Activated CD8-positive, alpha-beta T cell treated with anti-CD3 and anti-CD28 coated beads for 36 hours (primary cell): ENCODE data around the gene MORC1. TPM values are rescaled to one million over a fixed set of nuclear protein-coding genes. Genes with fewer than 3 reads are reported as not detected.

Experiments used
- ATAC-seq: fragments of 200-7000 bp; cut with Tn5 transposase; one replicate; pipeline ENCODE4 v1.10.0; 2021; ENCODE audit warnings: mild to moderate bottlenecking, moderate library complexity
- CTCF ChIA-PET: fragments of 350-600 bp; sonication (Branson Sonifier 250); formaldehyde crosslinking; loops from one replicate; lab custom pipeline; 2021; ENCODE audit warnings: antibody characterized with exemption; lab: Charles Lee
- POLR2A ChIA-PET: fragments of 350-600 bp; sonication (Branson Sonifier 250); formaldehyde crosslinking; loops from one replicate; lab custom pipeline; 2021; ENCODE audit warnings: antibody characterized with exemption; lab: Charles Lee
- DNase-seq: peaks from one replicate; pipeline ENCODE4 v3.0.0-alpha.2; 2020
- H3K27ac Mint-ChIP-seq: one replicate; pipeline ENCODE4 v1.8.0; 2021; ENCODE audit warnings: mild to moderate bottlenecking, mixed read lengths
- H3K27me3 Mint-ChIP-seq: one replicate; pipeline ENCODE4 v1.8.0; 2021; ENCODE audit warnings: mixed read lengths
- H3K36me3 Mint-ChIP-seq: one replicate; pipeline ENCODE4 v1.8.0; 2021; ENCODE audit warnings: low read depth, mixed read lengths
- H3K4me1 Mint-ChIP-seq: one replicate; pipeline ENCODE4 v1.8.0; 2021; ENCODE audit warnings: low read depth, mixed read lengths
- H3K4me3 Mint-ChIP-seq: one replicate; pipeline ENCODE4 v1.8.0; 2021; ENCODE audit warnings: mild to moderate bottlenecking, moderate library complexity, mixed read lengths
- H3K9me3 Mint-ChIP-seq: one replicate; pipeline ENCODE4 v1.8.0; 2021; ENCODE audit warnings: mixed read lengths
- CTCF ChIP-seq: fragments of 200-600 bp; IDR thresholded peaks from one replicate; pipeline ENCODE4 v1.8.0; 2022; ENCODE audit warnings: antibody characterized with exemption, mild to moderate bottlenecking
- intact Hi-C: fragments of 100-400 bp; cut with micrococcal nuclease; formaldehyde crosslinking; loops from one replicate; pipeline ENCODE4 v1.10.0; 2022
- total RNA-seq, 2 experiments: library from RNA; stranded (reverse); gene quantifications; one replicate each; pipeline ENCODE4 v1.2.3, GENCODE V29; 2021

Gene MORC1
- total RNA-seq, 2 experiments from 2014 or later: not detected

- H3K4me3 Mint-ChIP-seq: no peak within 1 kb of the TSS
- intact Hi-C loops: no loop called here
Measured at GRCh38 chr3:108953700-108954099, 164.2 kb downstream of the MORC1 start, which contains the start of gene GUCA1C. Gene GUCA1C (minus strand): TSS chr3:108953879. CDS start chr3:108953762, 117 bp downstream.

GRCh38 chr3:108953210-108953609 is 164.7 kb downstream of the MORC1 start:
- H3K27ac Mint-ChIP-seq: no peak overlapping the region
- CTCF ChIA-PET: no interaction called here

More at GRCh38 chr3:108953700-108954099, 164.2 kb downstream of the MORC1 start, which contains the start of gene GUCA1C:
- Mint-ChIP-seq H3K9me3 (no peaks in the 10 kb centered on the region), H3K4me1 (no peaks in the 10 kb centered on the region), H3K36me3 (no peaks in the 10 kb centered on the region), H3K27ac (no peak within 1 kb of the TSS), H3K27me3 (peaks cover 8% of the 10 kb centered on the region)
- ChIA-PET CTCF (no interaction called here), POLR2A (no interaction called here)
- ATAC-seq (no peak), DNase-seq (no peak)
- TF ChIP-seq CTCF: no peak

GRCh38 chr3:108951820-108952501 is 166.0 kb downstream of the MORC1 start:
- TF ChIP-seq CTCF: no peak
- Mint-ChIP-seq H3K4me1 (no peaks in the 10 kb centered on the region), H3K27ac (no peak overlapping the region), H3K4me3 (no peak overlapping the region), H3K9me3 (no peaks in the 10 kb centered on the region), H3K27me3 (peaks cover 12% of the 10 kb centered on the region), H3K36me3 (no peaks in the 10 kb centered on the region)
- POLR2A ChIA-PET: no interaction called here
- DNase-seq: no peak
- no peak for ATAC-seq
- intact Hi-C loops: no loop called here
- CTCF ChIA-PET: no interaction called here

More at GRCh38 chr3:108953210-108953609, 164.7 kb downstream of the MORC1 start:
- Mint-ChIP-seq H3K4me1 (no peaks in the 10 kb centered on the region), H3K36me3 (no peaks in the 10 kb centered on the region), H3K4me3 (no peak overlapping the region), H3K9me3 (no peaks in the 10 kb centered on the region), H3K27me3 (peaks cover 8% of the 10 kb centered on the region)
- TF ChIP-seq CTCF: no peak
- ATAC-seq (no peak), DNase-seq (no peak)
- intact Hi-C loops: no loop called here
- POLR2A ChIA-PET: no interaction called here

GRCh38 chr3:108947855-108948254 is 170.1 kb downstream of the MORC1 start:
- Mint-ChIP-seq H3K9me3 (no peaks in the 10 kb centered on the region), H3K27ac (no peak overlapping the region), H3K4me1 (no peaks in the 10 kb centered on the region), H3K4me3 (no peak overlapping the region), H3K27me3 (peaks cover 15% of the 10 kb centered on the region), H3K36me3 (no peaks in the 10 kb centered on the region)
- no peak for ATAC-seq
- DNase-seq: no peak
- POLR2A ChIA-PET: no interaction called here
- CTCF ChIA-PET: no interaction called here
- no peak for TF ChIP-seq CTCF
- intact Hi-C loops: no loop called here
